ENCODE data around the gene ZFYVE26.

Gene ZFYVE26

GRCh38 chr14:67744046-67744445 is 72.3 kb downstream of the ZFYVE26 start:
- H3K4me3 ChIP-seq (replicated peaks; ENCODE audit: low read depth, low read length), result no peak overlapping the region
- DNase-seq (ENCODE audit: low read depth), result no peak
- TF ChIP-seq, protein P1, sequence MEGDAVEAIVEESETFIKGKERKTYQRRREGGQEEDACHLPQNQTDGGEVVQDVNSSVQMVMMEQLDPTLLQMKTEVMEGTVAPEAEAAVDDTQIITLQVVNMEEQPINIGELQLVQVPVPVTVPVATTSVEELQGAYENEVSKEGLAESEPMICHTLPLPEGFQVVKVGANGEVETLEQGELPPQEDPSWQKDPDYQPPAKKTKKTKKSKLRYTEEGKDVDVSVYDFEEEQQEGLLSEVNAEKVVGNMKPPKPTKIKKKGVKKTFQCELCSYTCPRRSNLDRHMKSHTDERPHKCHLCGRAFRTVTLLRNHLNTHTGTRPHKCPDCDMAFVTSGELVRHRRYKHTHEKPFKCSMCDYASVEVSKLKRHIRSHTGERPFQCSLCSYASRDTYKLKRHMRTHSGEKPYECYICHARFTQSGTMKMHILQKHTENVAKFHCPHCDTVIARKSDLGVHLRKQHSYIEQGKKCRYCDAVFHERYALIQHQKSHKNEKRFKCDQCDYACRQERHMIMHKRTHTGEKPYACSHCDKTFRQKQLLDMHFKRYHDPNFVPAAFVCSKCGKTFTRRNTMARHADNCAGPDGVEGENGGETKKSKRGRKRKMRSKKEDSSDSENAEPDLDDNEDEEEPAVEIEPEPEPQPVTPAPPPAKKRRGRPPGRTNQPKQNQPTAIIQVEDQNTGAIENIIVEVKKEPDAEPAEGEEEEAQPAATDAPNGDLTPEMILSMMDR (IDR thresholded peaks at IDR 0.05; ENCODE audit: low read length, missing control alignments), result no peak

GRCh38 chr14:67738740-67739504 is 77.5 kb downstream of the ZFYVE26 start:
- H3K4me3 ChIP-seq (replicated peaks; ENCODE audit: low read depth, low read length), result no peak overlapping the region
- peak; percentile 98 for DNase-seq (ENCODE audit: low read depth)
- TF ChIP-seq, protein P1 (IDR thresholded peaks at IDR 0.05; ENCODE audit: low read length, missing control alignments), result no peak

DNA sequence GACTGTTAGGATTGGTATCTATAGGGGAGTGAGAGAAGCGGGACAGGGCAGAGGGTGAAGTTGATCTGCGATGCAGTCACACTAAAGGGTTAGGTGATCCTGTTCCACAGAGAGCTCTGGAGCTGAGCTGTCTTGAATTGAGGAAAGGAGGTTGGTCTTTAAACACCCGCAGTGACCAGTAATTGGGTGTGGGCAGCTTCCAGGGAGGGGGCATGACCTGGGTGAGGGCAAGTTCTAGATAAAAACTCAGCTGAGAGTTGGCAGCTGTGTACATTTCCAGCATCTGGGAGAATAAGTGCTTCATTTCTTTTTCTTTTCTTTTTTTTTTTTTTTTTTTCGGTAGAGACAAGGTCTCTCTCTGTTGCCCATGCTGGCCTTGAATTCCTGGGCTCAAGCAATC is 79.6 kb downstream of the ZFYVE26 start:
- TF ChIP-seq, protein P1 (IDR thresholded peaks at IDR 0.05; ENCODE audit: low read length, missing control alignments), result no peak
- no peak for DNase-seq (ENCODE audit: low read depth)
- H3K4me3 ChIP-seq (replicated peaks; ENCODE audit: low read depth, low read length), result no peak overlapping the region

GRCh38 chr14:67735336-67736147 is 80.8 kb downstream of the ZFYVE26 start:
- TF ChIP-seq, protein P1 (IDR thresholded peaks at IDR 0.05; ENCODE audit: low read length, missing control alignments), result no peak
- no peak for DNase-seq (ENCODE audit: low read depth)
- H3K4me3 ChIP-seq (replicated peaks; ENCODE audit: low read depth, low read length), result no peak overlapping the region

GRCh38 chr14:67734675-67735074 is 81.7 kb downstream of the ZFYVE26 start:
- H3K4me3 ChIP-seq (replicated peaks; ENCODE audit: low read depth, low read length), result no peak overlapping the region
- peak; percentile 56 for DNase-seq (ENCODE audit: low read depth)
- TF ChIP-seq, protein P1 (IDR thresholded peaks at IDR 0.05; ENCODE audit: low read length, missing control alignments), result peak; percentile 41

GRCh38 chr14:67733616-67734015 is 82.8 kb downstream of the ZFYVE26 start:
- DNase-seq (ENCODE audit: low read depth), result no peak
- TF ChIP-seq, protein P1 (IDR thresholded peaks at IDR 0.05; ENCODE audit: low read length, missing control alignments), result no peak
- H3K4me3 ChIP-seq (replicated peaks; ENCODE audit: low read depth, low read length), result no peak overlapping the region
